GM21367 (cell line): Measurements from ENCODE around the gene RNF130.
"Not testable (repeated sequence)": the region's sequence is repeated elsewhere in the genome, so short reads cannot be mapped to it uniquely, and the experiment has no call there.

ENCODE experiments used
- ATAC-seq: cut with Tn5 transposase; IDR thresholded peaks from one replicate; pipeline ENCODE4 v1.9.1; 2021; ENCODE audit not compliant: unreplicated experiment

RNF130 gene

GRCh38 chr5:180103487-180104167 is 32.1 kb upstream of the RNF130 start:
- ATAC-seq = no peak

DNA sequence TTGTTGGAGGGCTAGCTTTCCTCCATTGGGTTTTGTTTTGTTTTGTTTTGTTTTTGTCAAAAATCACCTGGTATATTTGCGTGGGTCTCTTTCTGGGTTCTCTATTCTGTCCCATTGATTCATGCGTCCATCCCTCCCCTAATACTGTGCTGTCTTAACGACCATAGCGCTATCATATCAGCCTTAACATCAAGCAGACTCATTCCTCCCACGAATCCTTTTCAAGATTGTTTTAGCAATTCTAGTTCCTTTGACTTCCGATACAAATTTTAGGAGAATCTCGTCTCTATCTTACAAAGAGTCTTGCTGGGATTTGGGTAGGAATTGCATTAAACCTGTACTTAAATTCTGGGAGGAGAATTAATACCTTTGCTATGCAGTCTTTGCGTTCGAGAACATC is 31.1 kb upstream of the RNF130 start:
- no peak for ATAC-seq

GRCh38 chr5:180101451-180102105 is 30.0 kb upstream of the RNF130 start:
- no peak for ATAC-seq

DNA sequence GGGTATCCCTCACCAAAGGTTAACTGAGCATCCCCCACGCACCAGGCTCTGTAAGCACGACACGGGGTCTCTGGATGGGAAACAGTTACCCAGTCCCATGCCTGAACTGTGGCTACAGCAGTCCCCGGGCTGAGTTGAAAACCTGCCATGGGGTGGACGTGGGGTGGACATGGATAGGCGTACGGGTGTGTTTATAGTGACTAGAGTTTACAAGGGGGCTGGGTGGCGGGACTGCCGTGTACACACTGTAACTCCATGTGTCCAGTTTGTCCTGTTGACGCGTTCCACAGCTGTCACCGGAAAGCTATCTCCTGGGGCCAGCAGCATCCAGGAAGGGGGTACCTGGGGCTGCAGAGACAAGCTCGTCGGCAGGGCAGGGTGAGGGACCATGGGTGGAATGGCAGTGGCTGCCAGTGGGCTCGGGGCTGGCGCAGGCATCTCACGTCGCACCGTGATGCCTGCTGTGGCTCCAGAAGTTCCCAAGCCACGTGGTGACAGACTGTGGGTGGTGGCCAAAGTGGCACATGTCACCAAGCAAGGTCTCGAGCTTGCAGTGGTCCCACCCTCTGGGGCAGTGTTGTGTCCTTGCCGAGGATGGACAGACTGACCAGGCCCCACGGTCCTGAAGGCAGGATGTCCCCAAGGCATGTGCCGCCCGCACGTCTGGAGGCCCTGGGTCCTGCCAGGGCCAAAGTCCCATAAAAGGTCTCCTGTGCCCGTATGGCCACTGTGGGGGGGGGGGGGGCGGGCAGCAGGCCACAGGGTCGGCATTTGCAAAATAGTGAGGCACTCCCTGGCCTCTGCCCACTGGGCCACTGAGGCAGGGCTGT is 29.3 kb upstream of the RNF130 start:
- no peak for ATAC-seq

- ATAC-seq = no peak
These were observed 28.4 kb upstream of the RNF130 start for GRCh38 chr5:180099733-180100611.

GRCh38 chr5:180098991-180099732 is 27.6 kb upstream of the RNF130 start:
- no peak for ATAC-seq

GRCh38 chr5:180098526-180098925 is 27.0 kb upstream of the RNF130 start:
- ATAC-seq = no peak

GRCh38 chr5:180097926-180098325 is 26.4 kb upstream of the RNF130 start:
- ATAC-seq = no peak

- no peak for ATAC-seq
These were observed 25.8 kb upstream of the RNF130 start for GRCh38 chr5:180097163-180097894.

DNA sequence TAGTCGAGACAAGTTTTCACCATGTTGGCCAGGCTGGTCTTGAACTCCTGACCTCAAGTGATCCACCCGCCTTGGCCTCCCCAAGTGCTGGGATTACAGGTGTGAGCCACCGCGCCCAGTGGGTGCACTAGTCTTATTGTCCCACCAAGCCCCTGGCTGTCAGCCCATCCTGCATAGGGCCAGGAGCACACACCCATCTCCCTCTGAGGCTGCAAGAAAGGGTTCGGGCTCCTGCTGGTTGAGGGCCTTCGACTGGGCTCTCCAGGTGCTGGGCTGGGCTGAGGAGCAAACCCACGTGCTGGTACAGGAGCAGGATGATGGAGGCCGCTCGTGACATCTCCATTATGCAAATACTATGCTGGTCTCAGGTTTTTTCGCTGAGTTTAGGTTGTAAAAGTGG is 25.1 kb upstream of the RNF130 start:
- ATAC-seq = no peak

DNA sequence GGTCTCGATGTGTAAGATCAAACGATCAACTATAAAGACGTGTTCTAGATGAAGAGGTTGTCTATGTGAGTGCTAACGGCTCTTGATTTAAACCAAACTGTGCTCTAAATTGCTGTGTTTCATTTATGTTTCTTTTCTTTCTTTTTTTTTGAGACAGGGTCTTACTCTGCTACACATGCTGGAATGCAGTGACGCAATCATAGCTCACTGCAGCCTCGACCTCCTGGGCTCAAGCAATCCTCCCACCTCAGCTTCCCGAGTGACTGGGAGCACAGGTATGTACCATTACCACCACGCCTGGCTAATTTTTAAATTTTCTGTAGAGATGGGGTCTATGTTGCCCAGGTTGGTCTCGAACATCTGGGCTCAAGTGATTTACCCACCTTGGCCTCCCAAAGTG is 24.0 kb upstream of the RNF130 start:
- ATAC-seq = no peak

GRCh38 chr5:180093651-180094382 is 22.3 kb upstream of the RNF130 start:
- no peak for ATAC-seq

- ATAC-seq = no peak
These were observed 21.7 kb upstream of the RNF130 start for GRCh38 chr5:180093241-180093640.

- no peak for ATAC-seq
These were observed 19.4 kb upstream of the RNF130 start for GRCh38 chr5:180090769-180091546.

DNA sequence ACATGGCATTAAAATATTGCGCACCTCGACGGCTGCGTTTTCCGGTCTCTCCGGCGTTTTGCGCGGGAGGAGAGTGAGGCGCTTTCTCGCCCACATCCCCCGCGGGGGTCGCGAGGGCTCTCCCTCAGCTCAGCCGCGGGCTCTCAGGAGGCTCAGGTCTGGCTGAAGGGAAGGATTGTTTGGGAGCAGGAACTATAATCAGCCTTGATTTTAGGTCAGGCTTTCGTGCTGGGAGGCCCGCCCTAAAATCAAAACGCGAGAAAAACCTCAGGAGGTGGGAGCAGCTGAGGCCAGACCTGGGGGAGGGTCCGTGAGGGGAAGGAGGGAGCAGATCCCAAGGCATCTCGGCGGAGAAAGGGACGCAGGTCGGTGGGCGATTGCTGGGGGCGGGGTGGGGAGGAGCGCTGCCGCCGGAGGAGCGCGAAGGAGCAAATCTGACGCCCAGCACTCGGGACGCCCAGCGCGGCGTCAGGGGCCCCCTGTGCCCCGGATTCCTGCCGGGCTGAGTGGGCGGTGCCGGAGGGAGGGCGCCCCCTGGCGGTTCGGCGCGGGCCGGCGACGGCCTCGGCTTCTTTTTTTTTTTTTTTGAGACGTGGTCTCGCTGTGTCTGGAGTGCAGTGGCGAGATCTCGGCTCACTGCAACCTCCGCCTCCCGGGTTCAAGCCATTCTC is 18.7 kb upstream of the RNF130 start:
- ATAC-seq = no peak

DNA sequence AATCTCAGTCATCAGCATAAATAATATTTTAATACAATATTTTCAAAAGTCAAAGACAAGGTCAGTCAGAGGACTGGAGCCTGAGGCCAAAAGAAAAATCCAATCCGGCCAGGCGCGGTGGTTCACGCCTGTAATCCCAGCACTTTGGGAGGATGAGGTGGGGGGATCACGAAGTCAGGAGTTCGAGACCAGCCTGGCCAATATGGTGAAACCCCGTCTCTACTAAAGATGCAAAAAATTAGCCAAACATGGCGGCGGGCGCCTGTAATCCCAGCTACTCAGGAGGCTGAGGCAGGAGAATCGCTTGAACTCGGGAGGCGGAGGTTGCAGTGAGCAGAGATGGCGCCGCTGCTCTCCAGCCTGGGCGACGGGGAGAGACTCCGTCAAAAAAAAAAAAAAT is 18.1 kb upstream of the RNF130 start:
- not testable (repeated sequence) for ATAC-seq

GRCh38 chr5:180088561-180088960 is 17.0 kb upstream of the RNF130 start:
- ATAC-seq = no peak
